HEK293T (cell line): ENCODE results near the gene IL6R.

Experiments
- ARNT ChIP-seq: fragments of 450-650 bp; IDR thresholded peaks from 2 replicates; pipeline ENCODE4 v1.6.1; 2017; ENCODE audit warnings: mild to moderate bottlenecking
- BHLHE40 ChIP-seq: fragments of 450-650 bp; IDR thresholded peaks from 2 replicates; pipeline ENCODE4 v1.6.1; 2016; ENCODE audit warnings: mild to moderate bottlenecking, moderate library complexity, borderline replicate concordance
- ELF4 ChIP-seq: fragments of 450-650 bp; IDR thresholded peaks from 2 replicates; pipeline ENCODE4 v1.6.1; 2017; ENCODE audit warnings: antibody characterized with exemption
- FOXA1 ChIP-seq: fragments of 450-650 bp; IDR thresholded peaks from 2 replicates; pipeline ENCODE4 v1.6.1; 2016; ENCODE audit warnings: mild to moderate bottlenecking
- FOXK2 ChIP-seq: fragments of 450-650 bp; IDR thresholded peaks from 2 replicates; pipeline ENCODE4 v1.6.1; 2016; ENCODE audit warnings: mild to moderate bottlenecking
- FOXM1 ChIP-seq: fragments of 450-650 bp; IDR thresholded peaks from 2 replicates; pipeline ENCODE4 v1.6.1; 2017; ENCODE audit warnings: mild to moderate bottlenecking, borderline replicate concordance
- HDGF ChIP-seq: fragments of 450-650 bp; IDR thresholded peaks from 2 replicates; pipeline ENCODE4 v1.6.1; 2017; ENCODE audit warnings: antibody characterized with exemption, borderline replicate concordance
- LEF1 ChIP-seq: fragments of 450-650 bp; IDR thresholded peaks from 2 replicates; pipeline ENCODE4 v1.6.1; 2017; ENCODE audit warnings: mild to moderate bottlenecking, borderline replicate concordance
- NFRKB ChIP-seq: fragments of 450-650 bp; IDR thresholded peaks from 2 replicates; pipeline ENCODE4 v1.6.1; 2016; ENCODE audit warnings: mild to moderate bottlenecking, moderate library complexity
- SP1 ChIP-seq: fragments of 450-650 bp; IDR thresholded peaks from 2 replicates; pipeline ENCODE4 v1.6.1; 2017
- SUZ12 ChIP-seq: fragments of 450-650 bp; IDR thresholded peaks from 2 replicates; pipeline ENCODE4 v1.6.1; 2016; ENCODE audit warnings: mild to moderate bottlenecking
- TARDBP ChIP-seq: fragments of 450-650 bp; IDR thresholded peaks from 2 replicates; pipeline ENCODE4 v1.6.1; 2016
- ZNF384 ChIP-seq: fragments of 450-650 bp; IDR thresholded peaks from 2 replicates; pipeline ENCODE4 v1.6.1; 2016
- TF ChIP-seq, protein P1 (sequence below): fragments of 450-650 bp; IDR thresholded peaks from 2 replicates; pipeline ENCODE4 v1.6.1; 2016

DNA sequence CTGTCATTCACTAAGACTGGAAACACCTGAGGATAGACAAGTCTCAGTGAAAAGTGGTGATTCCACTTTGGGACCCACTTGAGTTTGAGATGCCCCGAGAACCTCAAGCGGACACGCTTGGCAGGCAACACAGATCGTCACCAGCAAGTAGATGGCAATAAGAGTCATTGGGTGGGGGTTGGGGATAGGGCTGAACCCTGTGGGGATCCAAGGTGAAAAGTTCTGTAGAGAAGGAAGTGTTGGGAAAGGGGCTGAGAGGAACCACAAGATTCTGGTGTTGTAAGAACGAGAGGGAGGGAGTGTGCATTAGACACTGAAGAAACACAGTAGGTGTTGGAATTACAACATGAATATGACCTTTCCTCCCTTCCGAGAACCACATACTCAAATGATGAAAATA lies 51.5 kb downstream of the IL6R start:
- TF ChIP-seq HDGF (no peak), SP1 (no peak), TARDBP (no peak), ZNF384 (no peak), SUZ12 (no peak), FOXM1 (no peak), BHLHE40 (no peak), LEF1 (no peak), FOXA1 (no peak), FOXK2 (no peak), ELF4 (no peak), ARNT (no peak), NFRKB (no peak)
- TF ChIP-seq, protein P1, sequence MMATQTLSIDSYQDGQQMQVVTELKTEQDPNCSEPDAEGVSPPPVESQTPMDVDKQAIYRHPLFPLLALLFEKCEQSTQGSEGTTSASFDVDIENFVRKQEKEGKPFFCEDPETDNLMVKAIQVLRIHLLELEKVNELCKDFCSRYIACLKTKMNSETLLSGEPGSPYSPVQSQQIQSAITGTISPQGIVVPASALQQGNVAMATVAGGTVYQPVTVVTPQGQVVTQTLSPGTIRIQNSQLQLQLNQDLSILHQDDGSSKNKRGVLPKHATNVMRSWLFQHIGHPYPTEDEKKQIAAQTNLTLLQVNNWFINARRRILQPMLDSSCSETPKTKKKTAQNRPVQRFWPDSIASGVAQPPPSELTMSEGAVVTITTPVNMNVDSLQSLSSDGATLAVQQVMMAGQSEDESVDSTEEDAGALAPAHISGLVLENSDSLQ = no peak
